Right lobe of liver (tissue), 6 donors: ENCODE measurements around the gene MYO1B. TPM values are rescaled to one million over a fixed set of nuclear protein-coding genes. Genes with fewer than 3 reads are reported as not detected.

Experiments
- ATAC-seq, 4 donors: fragments of 200-7000 bp; cut with Tn5 transposase; one replicate each; pipeline ENCODE4 v1.9.1; 2020; ENCODE audit warnings: mild to moderate bottlenecking in 4 of 4, moderate library complexity in 4 of 4
- DNase-seq, 3 donors: peaks; one replicate each; pipeline ENCODE4 v3.0.0-alpha.2; 2020
- H3K27ac ChIP-seq, 3 donors: fragments of 200-600 bp; one replicate each; pipeline ENCODE4 v1.8.0; 2022
- H3K27me3 ChIP-seq, 2 donors: fragments of 200-600 bp; one replicate each; pipeline ENCODE4 v1.8.0; 2022
- H3K36me3 ChIP-seq, 4 donors: fragments of 200-600 bp; sonication (generic) in 1 of 4; one replicate each; pipeline versions ENCODE4 v1.5.1 to v1.8.0; 2017 to 2022; ENCODE audit warnings: control low read depth in 1 of 4
- H3K4me1 ChIP-seq, 4 donors: fragments of 200-600 bp; sonication (generic) in 1 of 4; one replicate each; pipeline versions ENCODE4 v1.5.1 to v1.8.0; 2017 to 2022; ENCODE audit warnings: control low read depth in 1 of 4
- H3K4me3 ChIP-seq, 3 donors: fragments of 200-600 bp; one replicate each; pipeline ENCODE4 v1.8.0; 2022
- H3K9me3 ChIP-seq, 4 donors: fragments of 200-600 bp; sonication (generic) in 1 of 4; one replicate each; pipeline versions ENCODE4 v1.5.1 to v1.8.0; 2017 to 2022; ENCODE audit warnings: control low read depth in 1 of 4
- POLR2A ChIP-seq: fragments of 450-650 bp; IDR thresholded peaks from one replicate; pipeline ENCODE4 v1.6.1; 2017; ENCODE audit warnings: antibody characterized with exemption, mild to moderate bottlenecking
- WGBS: methylation state at CpG from one replicate; pipeline ENCODE4 v1.1.6; 2018; ENCODE audit warnings: low coverage, low lambda C conversion rate; ENCODE audit not compliant: insufficient coverage; ENCODE audit errors: missing lambda C conversion rate; 5-methylcytosine and 5-hydroxymethylcytosine counted together
- intact Hi-C, 2 donors: fragments of 100-400 bp; cut with DNase I; formaldehyde crosslinking; loops; one replicate each; pipeline versions ENCODE4 v1.11.2 to v1.14.1; 2022
- total RNA-seq, 6 experiments: library from RNA; depleted of rRNA in 2 of 6; stranded (reverse); fragments of >200 nt in 2 of 6; fragmentation: NEBNext Ultra II Directional in 3 of 6; extraction: Animal tissue kit (Norgen Biotek cat#: 25700) in 3 of 6; gene quantifications; one replicate each; pipeline versions ENCODE4 v1.1.0 to v1.2.4, GENCODE V29; 2016 to 2023
- TF ChIP-seq, protein P1 (sequence below), 4 donors: fragments of 200-600 bp in 3 of 4; fragments of 450-650 bp in 1 of 4; IDR thresholded peaks; one replicate each; pipeline versions ENCODE4 v1.5.1 to v1.8.0; 2016 to 2022; ENCODE audit warnings: antibody characterized with exemption in 4 of 4, mild to moderate bottlenecking in 2 of 4
- donor health status: DM: no; HTN: yes; CAD: no.
- donor health status: DM: no; HTN: no; CAD: no.
- donor health status: DM: no; HTN: no; CAD: no.
- donor health status: DM: no; HTN: yes; CAD: no.
- donor health status: DM: no; HTN: yes; CAD: no.

Gene MYO1B
- total RNA-seq, 6 experiments from 2014 or later: 171 to 273 (median 221) TPM

GRCh38 chr2:191226196-191226595, 19.0 kb upstream of the MYO1B start:
- Histone ChIP-seq H3K27me3 (no peaks in the 10 kb centered on the region), H3K27ac (no peak overlapping the region), H3K4me1 (no peaks in the 10 kb centered on the region), H3K4me3 (no peak overlapping the region), H3K36me3 (no peaks in the 10 kb centered on the region), H3K9me3 (no peaks in the 10 kb centered on the region)
- no peak for TF ChIP-seq POLR2A
- TF ChIP-seq, protein P1, sequence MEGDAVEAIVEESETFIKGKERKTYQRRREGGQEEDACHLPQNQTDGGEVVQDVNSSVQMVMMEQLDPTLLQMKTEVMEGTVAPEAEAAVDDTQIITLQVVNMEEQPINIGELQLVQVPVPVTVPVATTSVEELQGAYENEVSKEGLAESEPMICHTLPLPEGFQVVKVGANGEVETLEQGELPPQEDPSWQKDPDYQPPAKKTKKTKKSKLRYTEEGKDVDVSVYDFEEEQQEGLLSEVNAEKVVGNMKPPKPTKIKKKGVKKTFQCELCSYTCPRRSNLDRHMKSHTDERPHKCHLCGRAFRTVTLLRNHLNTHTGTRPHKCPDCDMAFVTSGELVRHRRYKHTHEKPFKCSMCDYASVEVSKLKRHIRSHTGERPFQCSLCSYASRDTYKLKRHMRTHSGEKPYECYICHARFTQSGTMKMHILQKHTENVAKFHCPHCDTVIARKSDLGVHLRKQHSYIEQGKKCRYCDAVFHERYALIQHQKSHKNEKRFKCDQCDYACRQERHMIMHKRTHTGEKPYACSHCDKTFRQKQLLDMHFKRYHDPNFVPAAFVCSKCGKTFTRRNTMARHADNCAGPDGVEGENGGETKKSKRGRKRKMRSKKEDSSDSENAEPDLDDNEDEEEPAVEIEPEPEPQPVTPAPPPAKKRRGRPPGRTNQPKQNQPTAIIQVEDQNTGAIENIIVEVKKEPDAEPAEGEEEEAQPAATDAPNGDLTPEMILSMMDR (IDR thresholded peaks at IDR 0.05): no peak
- ATAC-seq: no peak
- intact Hi-C loops: no loop called here
- 72% methylated on average over 2 of the region's 2 CpGs for WGBS
- no peak for DNase-seq

DNA sequence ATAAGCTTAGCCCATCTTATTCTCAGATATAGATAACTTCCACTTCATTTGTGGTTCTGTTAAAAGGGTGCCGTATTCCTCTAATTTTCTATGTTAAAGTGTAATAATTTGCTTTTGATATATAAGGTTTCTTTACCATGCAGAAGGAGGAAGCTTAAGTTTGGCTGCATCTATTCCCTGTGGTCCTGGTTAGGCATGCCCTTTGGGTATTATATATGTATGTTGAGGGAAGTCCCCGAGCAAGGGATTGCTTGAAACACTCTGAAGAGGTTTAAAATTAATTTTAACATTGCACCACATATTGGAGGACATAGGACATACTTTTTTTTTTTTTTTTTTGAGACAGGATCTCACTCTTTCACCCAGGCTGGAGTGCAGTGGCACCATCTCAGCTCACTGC, 16.9 kb upstream of the MYO1B start:
- intact Hi-C loops: no loop called here
- DNase-seq (no peak), ATAC-seq (no peak)
- Histone ChIP-seq H3K27ac (no peak overlapping the region), H3K36me3 (no peaks in the 10 kb centered on the region), H3K4me3 (no peak overlapping the region), H3K4me1 (no peaks in the 10 kb centered on the region), H3K27me3 (no peaks in the 10 kb centered on the region), H3K9me3 (no peaks in the 10 kb centered on the region)
- 97% methylated on average over 2 of the region's 2 CpGs for WGBS
- no peak for TF ChIP-seq POLR2A
- TF ChIP-seq, protein P1 (IDR thresholded peaks at IDR 0.05): no peak

DNA sequence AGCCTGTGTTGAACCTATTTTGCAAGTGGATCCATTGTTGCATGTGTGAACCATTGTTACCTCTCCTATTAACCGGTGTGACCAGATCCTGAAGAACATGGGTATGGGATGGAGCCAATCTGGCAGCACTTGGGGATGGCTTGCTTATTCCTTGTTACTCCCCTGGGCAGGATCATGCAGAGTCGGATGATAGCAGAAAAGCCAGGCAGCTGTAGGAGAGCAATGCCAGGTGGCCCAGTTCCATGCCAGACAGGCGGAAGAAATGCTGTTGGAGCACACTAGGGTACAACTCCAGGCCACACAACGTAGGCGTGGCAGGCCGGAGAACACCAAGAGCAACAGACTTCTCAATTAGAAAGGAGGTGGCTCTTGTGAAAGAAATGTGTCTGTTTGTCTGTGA, 16.3 kb upstream of the MYO1B start:
- no peaks in the 10 kb centered on the region for H3K9me3 ChIP-seq
- WGBS: 58% methylated on average over 5 of the region's 6 CpGs
- H3K4me1 ChIP-seq: no peaks in the 10 kb centered on the region
- H3K4me3 ChIP-seq: no peak overlapping the region
- no peak for DNase-seq
- intact Hi-C loops: no loop called here
- peak in 1 of 4 donors; percentile 57 for ATAC-seq
- H3K27ac ChIP-seq: no peak overlapping the region
- H3K36me3 ChIP-seq: no peaks in the 10 kb centered on the region
- no peaks in the 10 kb centered on the region for H3K27me3 ChIP-seq
- TF ChIP-seq POLR2A: no peak
- TF ChIP-seq, protein P1 (IDR thresholded peaks at IDR 0.05): no peak

DNA sequence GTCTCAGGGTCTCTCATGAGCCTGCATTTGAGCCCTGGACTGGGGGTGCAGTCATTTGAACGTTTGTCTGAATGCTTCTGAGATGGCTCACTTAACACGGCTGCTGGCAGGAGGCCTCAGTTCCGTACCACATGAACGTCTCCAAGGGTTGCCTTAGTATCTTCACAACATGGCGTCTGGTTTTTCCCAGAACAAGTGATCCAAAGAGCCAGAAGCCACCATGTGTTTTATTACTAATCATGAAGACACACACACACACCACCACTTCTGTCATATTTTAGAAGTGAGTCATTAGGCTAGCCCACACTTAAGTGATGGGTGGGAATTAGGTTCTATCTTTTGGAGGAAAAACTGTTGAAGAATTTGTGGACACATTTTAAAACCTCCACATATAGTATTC, 15.0 kb upstream of the MYO1B start:
- intact Hi-C loops: loop anchor here in 1 of 2 donors (10.0 kb wide), 1 partner anchor 275 kb away; no protein-coding TSS in a partner anchor
- Histone ChIP-seq H3K36me3 (no peaks in the 10 kb centered on the region), H3K27ac (no peak overlapping the region), H3K4me3 (no peak overlapping the region), H3K27me3 (no peaks in the 10 kb centered on the region), H3K9me3 (no peaks in the 10 kb centered on the region), H3K4me1 (no peaks in the 10 kb centered on the region)
- no peak for TF ChIP-seq POLR2A
- TF ChIP-seq, protein P1 (IDR thresholded peaks at IDR 0.05): no peak
- 67% methylated on average over 3 of the region's 5 CpGs for WGBS
- DNase-seq (no peak), ATAC-seq (peak in 1 of 4 donors; percentile 36)

DNA sequence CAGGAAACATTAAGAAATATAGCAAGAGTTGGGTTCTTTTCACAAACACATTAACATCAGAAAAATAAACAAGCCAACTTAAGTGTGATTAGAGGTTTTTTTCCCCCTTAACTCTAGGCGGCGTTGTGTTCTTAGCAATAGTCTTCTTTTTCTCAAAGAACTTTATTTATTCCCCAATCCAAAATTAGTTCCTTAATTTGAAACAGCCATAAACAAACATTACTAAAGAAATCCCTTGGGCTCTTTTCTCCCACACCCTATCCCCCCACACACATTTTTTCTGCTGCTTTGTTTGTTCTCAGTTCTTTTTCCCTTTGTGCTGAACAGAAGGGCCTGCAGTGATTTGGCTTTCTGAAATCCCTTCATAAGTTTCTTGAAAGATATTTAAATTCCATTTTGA, 13.2 kb upstream of the MYO1B start:
- H3K27me3 ChIP-seq: no peaks in the 10 kb centered on the region
- no peak overlapping the region for H3K4me3 ChIP-seq
- peak in 3 of 4 donors; percentile 18 to 48 (median 45) for ATAC-seq
- TF ChIP-seq, protein P1 (IDR thresholded peaks at IDR 0.05): peak; percentile 25 to 42 (median 40)
- TF ChIP-seq POLR2A: no peak
- no peak for DNase-seq
- no peaks in the 10 kb centered on the region for H3K36me3 ChIP-seq
- intact Hi-C loops: loop anchor here in 1 of 2 donors (10.0 kb wide), 1 partner anchor 273 kb away; no protein-coding TSS in a partner anchor
- H3K9me3 ChIP-seq: no peaks in the 10 kb centered on the region
- 16% methylated on average over 2 of the region's 2 CpGs for WGBS
- H3K27ac ChIP-seq: no peak overlapping the region
- no peaks in the 10 kb centered on the region for H3K4me1 ChIP-seq
